Dermis microvascular lymphatic vessel endothelial cell (primary cell): ENCODE results near the gene ASPA. TPM values are rescaled to one million over a fixed set of nuclear protein-coding genes. Genes with fewer than 3 reads are reported as not detected.

Source experiments
- DNase-seq, 2 donors: peaks; one replicate each; pipeline versions ENCODE4 v3.0.0 to v3.0.0-alpha.2; 2010; ENCODE audit warnings: low read depth in 2 of 2
- total RNA-seq: library from RNA; depleted of rRNA; stranded (reverse); fragments of >200 nt; gene quantifications from 2 replicates; pipeline ENCODE4 v1.2.1, GENCODE V29; 2014

The ASPA gene
- total RNA-seq, 1 donor from 2014 or later = 0.13 TPM

DNA sequence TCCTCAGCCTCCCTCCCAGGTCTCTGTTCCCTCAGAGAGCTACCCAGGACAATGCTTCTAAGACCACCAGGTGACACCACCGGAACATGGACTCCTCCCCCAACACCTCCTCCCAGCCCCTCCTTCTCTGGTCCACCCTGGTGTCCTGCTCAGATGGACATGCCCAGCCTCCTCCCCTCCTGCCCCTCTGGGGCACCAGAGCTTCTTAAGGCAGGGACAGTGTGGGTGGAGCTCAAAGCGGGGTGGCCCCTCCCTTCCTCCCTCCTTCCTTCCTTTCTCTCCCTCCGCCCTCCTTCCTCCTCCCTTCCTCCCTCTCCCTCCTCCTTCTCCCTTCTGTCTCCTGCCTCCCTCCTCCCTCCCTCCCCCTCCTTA is 59.1 kb downstream of the ASPA start:
- DNase-seq = no peak

DNA sequence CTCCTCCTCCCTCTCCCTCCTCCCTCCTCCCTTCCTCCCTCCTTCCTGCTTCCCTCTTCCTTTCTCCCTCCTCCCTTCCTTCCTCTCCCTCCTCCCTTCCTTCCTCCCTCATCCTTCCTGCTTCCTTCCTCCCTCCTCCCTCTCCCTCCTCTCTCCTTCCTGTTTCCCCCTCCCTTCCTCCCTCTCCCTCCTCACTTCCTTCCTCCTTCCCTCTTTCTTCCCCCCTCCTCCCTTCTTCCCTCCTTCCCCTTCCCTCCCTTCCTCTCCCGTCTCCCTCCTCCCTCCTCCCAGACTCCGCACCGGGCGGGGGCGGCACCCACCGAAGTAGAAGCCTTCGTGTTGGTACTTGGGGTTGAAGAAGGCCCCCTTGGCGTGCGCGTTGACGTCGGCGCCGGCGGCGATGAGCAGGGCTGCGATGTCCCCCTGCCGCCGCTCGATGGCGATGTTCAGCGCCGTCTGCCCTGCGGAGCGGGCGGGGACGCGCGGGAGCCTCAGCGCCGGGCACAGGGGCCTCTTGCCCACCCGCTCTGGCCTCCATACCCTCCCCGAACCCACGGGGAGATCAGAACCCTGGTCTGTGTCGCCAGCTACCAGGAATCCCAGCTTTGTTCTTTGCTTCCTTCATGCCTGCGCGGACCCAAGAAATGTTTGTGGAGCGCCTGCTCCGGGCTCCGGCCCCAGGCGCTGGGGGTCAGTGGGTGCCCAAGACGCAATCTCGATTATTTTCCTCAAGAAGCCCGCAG is 59.6 kb downstream of the ASPA start:
- peak in 1 of 2 donors; percentile 52 for DNase-seq

DNA sequence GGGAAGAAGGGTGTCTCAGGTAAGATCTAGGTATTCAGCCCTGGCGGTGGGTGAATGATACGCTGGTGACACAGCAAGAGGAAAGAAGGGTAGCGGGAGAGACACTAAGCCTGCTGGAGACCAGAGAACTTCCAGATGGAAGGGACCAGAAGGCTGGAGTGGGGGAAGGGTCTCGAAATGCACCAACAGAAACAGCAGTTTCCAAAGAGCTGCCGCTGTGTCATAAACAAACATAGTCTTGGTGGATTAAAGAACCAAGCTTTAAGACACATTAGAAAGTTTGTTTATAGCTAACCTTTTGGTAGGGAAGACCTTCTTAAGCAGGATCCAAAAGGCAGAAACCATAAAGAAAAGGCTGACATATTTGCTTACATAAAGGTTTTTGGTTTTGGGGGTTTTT is 60.9 kb downstream of the ASPA start:
- no peak for DNase-seq

- no peak for DNase-seq
Measured at GRCh38 chr17:3539881-3540540, 64.2 kb downstream of the ASPA start.

DNA sequence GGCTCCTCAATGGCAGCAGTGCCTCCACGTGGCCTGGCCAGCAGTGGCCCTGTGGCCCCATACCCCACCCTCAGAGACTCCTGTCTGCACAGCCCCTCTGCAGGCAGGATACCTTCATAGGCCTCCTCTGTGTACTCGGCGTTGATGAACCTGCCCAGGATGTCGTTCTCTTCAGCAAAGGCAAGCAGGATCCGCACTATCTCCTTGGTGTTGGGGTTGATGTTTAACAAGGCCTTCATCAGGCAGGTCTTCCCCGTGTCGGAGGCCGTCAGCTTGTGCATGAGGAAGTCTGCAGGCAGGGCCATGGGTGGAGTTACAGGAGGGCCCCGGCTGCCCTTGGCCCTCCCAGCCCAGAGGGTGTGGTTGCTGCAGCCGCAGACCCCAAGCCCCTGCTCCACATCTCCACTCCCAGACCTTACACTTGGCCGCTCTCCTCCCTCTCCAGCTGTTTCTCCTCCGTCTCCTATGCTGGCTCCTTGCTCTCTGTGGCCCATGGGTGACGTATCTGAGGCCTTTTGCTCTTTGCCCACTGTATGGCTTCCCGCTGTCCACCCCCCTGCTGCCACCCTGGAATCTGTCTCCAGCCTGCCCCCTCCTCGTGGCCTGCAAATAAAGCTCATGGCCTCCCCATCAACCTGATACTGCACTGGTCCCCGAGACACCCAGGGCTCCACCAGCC is 66.8 kb downstream of the ASPA start:
- no peak for DNase-seq

DNA sequence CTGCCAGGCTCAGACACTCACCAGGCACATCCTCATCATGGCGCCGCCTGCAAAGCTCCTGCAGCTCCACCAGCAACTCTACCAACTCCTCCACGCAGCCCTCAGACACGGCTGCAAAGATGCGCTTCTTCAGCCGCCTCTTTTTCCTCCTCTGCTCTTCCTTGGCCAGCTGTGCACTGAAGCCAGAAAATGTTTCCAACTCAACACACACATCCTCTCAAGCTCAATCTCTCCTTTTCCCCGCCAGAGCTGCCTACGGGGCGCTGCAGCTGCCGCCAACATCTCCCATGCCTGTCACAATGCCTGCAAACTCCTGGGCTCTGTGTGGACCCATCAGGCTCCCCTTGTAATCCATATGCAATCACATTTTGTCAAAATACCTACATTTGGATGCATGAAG is 67.7 kb downstream of the ASPA start:
- DNase-seq = no peak

DNA sequence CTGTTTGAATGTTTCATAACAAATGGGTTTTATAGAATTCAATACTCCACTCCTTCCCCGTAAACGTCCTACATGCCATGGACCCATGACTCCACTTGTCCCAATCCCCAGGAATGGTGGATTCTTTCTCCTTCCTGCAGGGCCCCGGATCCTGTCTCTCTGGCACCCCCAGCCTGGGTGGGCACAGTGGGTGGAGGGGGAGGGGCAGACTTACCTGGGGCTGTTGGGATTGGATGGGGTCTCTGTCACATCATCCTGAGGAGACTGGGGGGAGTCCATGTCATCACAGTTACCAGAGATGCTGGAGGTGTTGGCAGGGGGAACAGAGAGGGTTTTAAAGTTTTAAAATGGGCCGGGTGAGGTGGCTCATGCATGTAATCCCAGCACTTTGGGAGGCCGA is 68.6 kb downstream of the ASPA start:
- DNase-seq = no peak

GRCh38 chr17:3545151-3545550 is 69.4 kb downstream of the ASPA start:
- no peak for DNase-seq

DNA sequence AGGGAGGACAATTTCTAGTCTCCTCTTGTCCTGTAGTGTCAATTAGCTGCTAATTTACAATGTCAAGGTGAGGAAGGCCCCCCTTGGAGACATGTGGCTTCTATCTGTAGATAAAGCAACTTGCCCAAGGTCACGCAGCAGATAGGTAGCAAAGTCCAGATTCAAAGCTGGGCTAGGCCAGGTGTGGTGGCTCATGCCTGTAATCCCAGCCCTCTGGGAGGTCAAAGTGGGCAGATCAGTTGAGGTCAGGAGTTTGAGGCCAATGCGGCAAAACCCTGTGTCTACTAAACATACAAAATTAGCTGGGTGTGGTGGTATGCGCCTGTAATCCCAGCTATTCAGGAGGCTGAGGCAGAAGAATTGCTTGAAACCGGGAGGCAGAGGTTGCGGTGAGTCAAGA is 70.7 kb downstream of the ASPA start:
- DNase-seq = no peak

DNA sequence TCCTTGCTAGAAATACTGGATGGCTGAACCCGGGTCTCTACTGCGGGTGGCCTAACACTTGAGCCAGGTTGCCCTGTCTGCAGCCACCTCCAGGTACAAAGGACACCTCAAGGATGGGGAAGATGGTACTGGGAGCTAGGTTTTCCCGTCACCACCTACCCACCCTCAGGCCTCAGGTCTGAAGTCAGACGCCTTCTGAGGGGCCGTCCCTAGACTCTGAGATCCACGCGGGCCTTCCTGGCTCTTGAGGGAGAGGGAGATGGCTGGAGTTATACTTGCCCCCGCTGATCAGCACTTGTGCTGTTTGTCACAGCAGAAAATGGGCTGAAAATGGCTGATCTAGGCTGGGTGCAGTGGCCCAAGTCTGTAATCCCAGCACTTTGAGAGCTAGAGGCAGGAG is 71.2 kb downstream of the ASPA start:
- no peak for DNase-seq

DNA sequence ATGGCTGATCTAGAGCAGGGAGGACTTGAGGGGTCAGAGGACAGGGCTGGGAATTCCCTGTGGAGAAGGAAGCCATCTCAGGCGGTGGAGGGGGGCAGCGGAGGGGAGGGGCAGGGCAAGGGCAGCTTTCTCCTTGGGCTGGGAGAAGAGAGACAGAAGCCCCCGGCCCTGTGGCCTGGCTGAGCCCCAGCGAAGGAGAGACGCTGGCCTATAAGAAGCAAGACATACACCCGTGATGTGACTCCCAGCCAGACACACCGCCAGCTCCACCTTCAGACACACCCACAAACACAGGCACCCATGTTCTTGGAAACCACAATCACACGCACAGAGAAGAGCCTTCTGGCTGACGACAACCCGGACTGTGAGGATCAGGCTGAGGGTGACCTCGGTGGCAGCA is 71.8 kb downstream of the ASPA start:
- no peak for DNase-seq

DNA sequence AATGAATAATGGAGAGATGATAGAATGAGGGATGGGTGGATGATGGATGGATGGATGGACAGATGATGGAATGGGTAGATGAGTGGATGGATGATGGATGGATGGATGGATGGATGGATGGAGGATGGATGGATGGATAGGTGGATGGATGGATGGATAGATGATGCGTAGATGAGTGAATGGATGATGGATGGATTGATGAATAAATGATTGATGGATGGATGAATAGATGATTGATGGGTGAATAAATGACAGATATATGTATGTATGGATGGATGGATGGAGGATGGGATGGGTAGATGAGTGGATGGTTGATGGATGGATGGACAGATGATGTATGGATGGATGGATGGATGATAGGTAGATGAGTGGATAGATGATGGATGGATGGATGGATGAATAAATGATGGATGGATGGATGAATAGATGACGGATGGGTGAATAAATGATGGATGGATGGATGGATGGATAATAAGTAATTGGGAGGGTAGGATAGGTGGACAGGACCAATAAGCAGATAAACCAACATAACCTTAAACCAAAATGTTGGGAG is 73.9 kb downstream of the ASPA start:
- no peak for DNase-seq

DNA sequence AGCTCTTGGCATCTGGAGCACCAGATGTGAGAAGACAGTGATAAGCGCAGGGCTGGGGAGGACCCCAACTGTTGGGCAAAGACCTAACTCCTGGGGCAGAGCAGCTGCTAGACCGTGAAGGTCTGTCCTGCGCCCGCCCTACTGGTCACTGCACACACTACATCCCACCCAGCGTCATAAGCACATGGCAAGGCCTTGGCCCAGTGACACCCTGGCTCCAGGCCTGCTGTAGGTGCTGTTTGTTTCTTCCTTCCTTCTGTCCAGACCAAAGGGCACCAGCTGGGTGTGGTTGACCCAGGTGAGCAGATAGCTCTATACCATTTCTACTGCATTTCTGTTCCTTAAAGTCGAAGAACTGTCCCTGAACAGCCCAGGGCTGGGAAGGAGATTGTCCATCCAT is 75.4 kb downstream of the ASPA start:
- no peak for DNase-seq

DNA sequence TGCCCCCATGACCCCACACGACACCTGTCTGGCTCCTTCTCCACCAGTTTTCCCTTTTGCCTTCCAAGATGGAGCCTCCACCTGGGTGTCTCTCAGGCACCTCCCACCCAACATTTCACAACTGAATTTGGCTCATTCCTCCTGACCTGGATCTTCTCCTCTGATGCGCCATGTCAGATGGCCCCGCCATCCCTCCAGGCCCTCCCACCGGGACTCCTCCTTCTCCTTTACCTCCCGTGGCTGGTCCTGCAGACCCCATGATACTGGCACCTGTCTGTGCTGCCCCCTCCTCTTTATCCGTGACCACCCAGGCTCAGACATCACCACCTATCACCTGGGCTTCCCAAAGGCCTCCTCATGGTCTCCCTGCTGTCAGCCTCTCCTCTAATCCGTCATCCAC is 77.1 kb downstream of the ASPA start:
- no peak for DNase-seq

Other genes starting within 250 kb of the ASPA start
- not detected in 2 replicates for gene OR3A1, start 177.6 kb upstream of the ASPA start, total RNA-seq
- gene OR3A2, start 89.7 kb upstream of the ASPA start, total RNA-seq = not detected in 2 replicates
- gene OR1E1, start 77.6 kb upstream of the ASPA start, total RNA-seq = not detected in 2 replicates
- not detected in 2 replicates for gene OR3A3, start 64.6 kb upstream of the ASPA start, total RNA-seq
- not detected in 2 replicates for gene OR1E2, start 42.2 kb upstream of the ASPA start, total RNA-seq
- gene SPATA22, start 4.2 kb upstream of the ASPA start, total RNA-seq = 1.7 TPM in 1 of 2 replicates, not detected in the other
- gene TRPV3, start 81.8 kb downstream of the ASPA start, total RNA-seq = 0.13 TPM in 1 of 2 replicates, not detected in the other
- 0.51 and 0.76 TPM in 2 replicates for gene TRPV1, start 133.4 kb downstream of the ASPA start, total RNA-seq
- 11.2 and 19.2 TPM in 2 replicates for gene SHPK, start 160.3 kb downstream of the ASPA start, total RNA-seq
- 15.3 and 30.2 TPM in 2 replicates for gene CTNS, start 160.8 kb downstream of the ASPA start, total RNA-seq
- 190 and 223 TPM in 2 replicates for gene TAX1BP3, start 192.6 kb downstream of the ASPA start, total RNA-seq
- gene EMC6, start 192.8 kb downstream of the ASPA start, total RNA-seq = 18.4 and 19.8 TPM in 2 replicates
- gene P2RX5, start 220.2 kb downstream of the ASPA start, total RNA-seq = 0.13 and 0.77 TPM in 2 replicates
- 3.5 and 5.5 TPM in 2 replicates for gene HASPIN, start 247.9 kb downstream of the ASPA start, total RNA-seq